HepG2 (cell line): ENCODE measurements around the gene RMRP. TPM values are rescaled to one million over a fixed set of nuclear protein-coding genes. Genes with fewer than 3 reads are reported as not detected.
A peak's percentile ranks its signal among the peaks of the same experiment; 100 is the strongest.

Source experiments
- CBX1 ChIP-seq: IDR thresholded peaks from one replicate; pipeline ENCODE4 v1.6.1; 2016; ENCODE audit warnings: antibody characterized with exemption, low read depth
- CC2D1A ChIP-seq: sonication (generic); formaldehyde crosslinking; IDR thresholded peaks from 2 replicates; pipeline ENCODE4 v1.8.1; 2023; ENCODE audit warnings: mild to moderate bottlenecking, missing genetic modification reagents
- DMAP1 ChIP-seq: IDR thresholded peaks from 2 replicates; pipeline ENCODE4 v1.6.1; 2016
- DPF2 ChIP-seq: sonication (generic); formaldehyde crosslinking; IDR thresholded peaks from 2 replicates; pipeline ENCODE4 v1.4.0; 2020; ENCODE audit warnings: mild to moderate bottlenecking, low read depth, missing genetic modification reagents, borderline replicate concordance
- FOXO4 ChIP-seq: sonication (generic); formaldehyde crosslinking; conservative IDR thresholded peaks from 2 replicates; pipeline ENCODE4 v1.8.1; 2023; ENCODE audit warnings: missing genetic modification reagents
- FOXP4 ChIP-seq: sonication (generic); formaldehyde crosslinking; IDR thresholded peaks from 2 replicates; pipeline ENCODE4 v1.4.0; 2020; ENCODE audit warnings: missing genetic modification reagents
- GATA4 ChIP-seq: sonication (generic); IDR thresholded peaks from 2 replicates; pipeline ENCODE4 v1.6.1; 2016; ENCODE audit warnings: antibody characterized with exemption, low read depth, borderline replicate concordance
- JUN ChIP-seq: sonication (generic); formaldehyde crosslinking; IDR thresholded peaks from 2 replicates; pipeline ENCODE4 v1.4.0; 2020; ENCODE audit warnings: mild to moderate bottlenecking, missing genetic modification reagents
- RAD21 ChIP-seq: fragments of 450-650 bp; formaldehyde crosslinking; IDR thresholded peaks from 2 replicates; pipeline ENCODE4 v1.5.0; 2020; ENCODE audit warnings: mild to moderate bottlenecking
- SPEN ChIP-seq: sonication (generic); formaldehyde crosslinking; IDR thresholded peaks from 2 replicates; pipeline ENCODE4 v1.5.1; 2020; ENCODE audit warnings: low read depth, mild to moderate bottlenecking, missing genetic modification reagents
- ZBTB7A ChIP-seq: sonication (generic); formaldehyde crosslinking; IDR thresholded peaks from 2 replicates; pipeline ENCODE4 v1.8.0; 2022; ENCODE audit warnings: mild to moderate bottlenecking, missing genetic modification reagents
- ZKSCAN1 ChIP-seq: fragments of 150-350 bp; IDR thresholded peaks from 2 replicates; pipeline ENCODE4 v1.6.1; 2014; ENCODE audit warnings: low read length
- ZNF225 ChIP-seq: sonication (generic); formaldehyde crosslinking; IDR thresholded peaks from 2 replicates; pipeline ENCODE4 v1.4.0; 2020; ENCODE audit warnings: mild to moderate bottlenecking, missing genetic modification reagents
- ZNF230 ChIP-seq: sonication (generic); formaldehyde crosslinking; IDR thresholded peaks from 2 replicates; pipeline ENCODE4 v1.4.0; 2020; ENCODE audit warnings: mild to moderate bottlenecking, missing genetic modification reagents
- ZNF468 ChIP-seq: sonication (generic); formaldehyde crosslinking; IDR thresholded peaks from 2 replicates; pipeline ENCODE4 v1.8.0; 2022; ENCODE audit warnings: mild to moderate bottlenecking, moderate library complexity, missing genetic modification reagents
- ZNF558 ChIP-seq: sonication (generic); formaldehyde crosslinking; IDR thresholded peaks from 2 replicates; pipeline ENCODE4 v1.9.0; 2022; ENCODE audit warnings: mild to moderate bottlenecking, missing genetic modification reagents, borderline replicate concordance
- ZNF605 ChIP-seq: sonication (generic); formaldehyde crosslinking; IDR thresholded peaks from 2 replicates; pipeline ENCODE4 v1.8.0; 2022; ENCODE audit warnings: mild to moderate bottlenecking, missing genetic modification reagents
- ZNF644 ChIP-seq: IDR thresholded peaks from 2 replicates; pipeline ENCODE4 v1.6.1; 2016; ENCODE audit warnings: low read depth
- ZNF788 ChIP-seq: sonication (generic); formaldehyde crosslinking; IDR thresholded peaks from 2 replicates; pipeline ENCODE4 v1.5.0; 2020; ENCODE audit warnings: mild to moderate bottlenecking, missing genetic modification reagents, borderline replicate concordance
- ZNF83 ChIP-seq: sonication (generic); formaldehyde crosslinking; IDR thresholded peaks from 2 replicates; pipeline ENCODE4 v1.4.0; 2020; ENCODE audit warnings: missing genetic modification reagents, mild to moderate bottlenecking, borderline replicate concordance
- polyA plus RNA-seq, 8 experiments: library from polyadenylated mRNA; depleted of rRNA in 3 of 8; stranded (reverse) in 7 of 8; unstranded in 1 of 8; fragments of >200 nt; fragmentation: Illumina TruSeq in 4 of 8; extraction: Trizol in 4 of 8; gene quantifications; 2 replicates each; pipeline versions ENCODE4 v1.2.1 to v1.2.3, GENCODE V29; 2011 to 2016; ENCODE audit warnings: low read depth in 4 of 8, missing spikeins in 1 of 8, mixed read lengths in 1 of 8; ENCODE audit not compliant: insufficient read depth in 1 of 8
- total RNA-seq, 5 experiments: library from RNA; depleted of rRNA; stranded (reverse); fragments of >200 nt; fragmentation: Illumina TruSeq; extraction: Trizol; gene quantifications; 2 replicates each; pipeline ENCODE4 v1.2.3, GENCODE V29; 2016; ENCODE audit warnings: low read depth in 1 of 5
- TF ChIP-seq, protein P1 (sequence below): sonication (generic); formaldehyde crosslinking; IDR thresholded peaks from 2 replicates; pipeline ENCODE4 v1.8.0; 2022; ENCODE audit warnings: low read depth, missing genetic modification reagents
- TF ChIP-seq, protein P2 (sequence below), 2 experiments: sonication (generic) in 1 of 2; formaldehyde crosslinking in 1 of 2; IDR thresholded peaks; 2 replicates each; pipeline versions ENCODE4 v1.4.0 to v1.6.1; 2018 to 2020; ENCODE audit warnings: missing genetic modification reagents in 2 of 2, borderline replicate concordance in 1 of 2, low read depth in 1 of 2, mild to moderate bottlenecking in 1 of 2, missing biosample characterization in 1 of 2

RMRP gene
- total and polyA plus RNA-seq, 2 of the 13 experiments (the other 11 are each of a cell fraction or from before 2014, with no cell fraction given): 51.4 to 4,025 TPM

- no peak for TF ChIP-seq ZNF558
- no peak for TF ChIP-seq CC2D1A (CRISPR knock-in tag)
- peak; percentile 18; the same call in 1 of the 2 replicates for TF ChIP-seq DMAP1 (CRISPR knock-in tag)
- TF ChIP-seq ZKSCAN1: no peak
- TF ChIP-seq, protein P1, sequence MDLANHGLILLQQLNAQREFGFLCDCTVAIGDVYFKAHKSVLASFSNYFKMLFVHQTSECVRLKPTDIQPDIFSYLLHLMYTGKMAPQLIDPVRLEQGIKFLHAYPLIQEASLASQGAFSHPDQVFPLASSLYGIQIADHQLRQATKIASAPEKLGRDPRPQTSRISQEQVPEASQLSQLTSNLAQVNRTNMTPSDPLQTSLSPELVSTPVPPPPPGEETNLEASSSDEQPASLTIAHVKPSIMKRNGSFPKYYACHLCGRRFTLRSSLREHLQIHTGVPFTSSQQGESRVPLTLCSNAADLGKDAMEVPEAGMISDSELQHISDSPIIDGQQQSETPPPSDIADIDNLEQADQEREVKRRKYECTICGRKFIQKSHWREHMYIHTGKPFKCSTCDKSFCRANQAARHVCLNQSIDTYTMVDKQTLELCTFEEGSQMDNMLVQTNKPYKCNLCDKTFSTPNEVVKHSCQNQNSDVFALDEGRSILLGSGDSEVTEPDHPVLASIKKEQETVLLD: no peak
- TF ChIP-seq ZNF83: no peak
- no peak for TF ChIP-seq JUN
- TF ChIP-seq ZNF788: no peak; the same call in 1 of the 2 replicates
- no peak for TF ChIP-seq ZBTB7A
- TF ChIP-seq GATA4: no peak
- TF ChIP-seq FOXO4 (CRISPR knock-in tag): 0 out of 2 replicates have a peak, but pooled peaks have one; percentile 0
- TF ChIP-seq ZNF230 (CRISPR knock-in tag): 0 out of 2 replicates have a peak, but pooled peaks have one; percentile 35
- peak; percentile 52 for TF ChIP-seq SPEN (CRISPR knock-in tag)
- TF ChIP-seq CBX1: peak; percentile 70
- TF ChIP-seq ZNF605 (CRISPR knock-in tag): no peak; the same call in 1 of the 2 replicates
- no peak for TF ChIP-seq ZNF644 (CRISPR knock-in tag)
- TF ChIP-seq, protein P2, sequence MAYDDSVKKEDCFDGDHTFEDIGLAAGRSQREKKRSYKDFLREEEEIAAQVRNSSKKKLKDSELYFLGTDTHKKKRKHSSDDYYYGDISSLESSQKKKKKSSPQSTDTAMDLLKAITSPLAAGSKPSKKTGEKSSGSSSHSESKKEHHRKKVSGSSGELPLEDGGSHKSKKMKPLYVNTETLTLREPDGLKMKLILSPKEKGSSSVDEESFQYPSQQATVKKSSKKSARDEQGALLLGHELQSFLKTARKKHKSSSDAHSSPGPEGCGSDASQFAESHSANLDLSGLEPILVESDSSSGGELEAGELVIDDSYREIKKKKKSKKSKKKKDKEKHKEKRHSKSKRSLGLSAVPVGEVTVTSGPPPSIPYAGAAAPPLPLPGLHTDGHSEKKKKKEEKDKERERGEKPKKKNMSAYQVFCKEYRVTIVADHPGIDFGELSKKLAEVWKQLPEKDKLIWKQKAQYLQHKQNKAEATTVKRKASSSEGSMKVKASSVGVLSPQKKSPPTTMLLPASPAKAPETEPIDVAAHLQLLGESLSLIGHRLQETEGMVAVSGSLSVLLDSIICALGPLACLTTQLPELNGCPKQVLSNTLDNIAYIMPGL (CRISPR knock-in tag; IDR thresholded peaks at IDR 0.05; ENCODE audit: borderline replicate concordance in 1 of 2, low read depth in 1 of 2): peak; percentile 74 to 93
- no peak for TF ChIP-seq DPF2 (CRISPR knock-in tag)
- TF ChIP-seq RAD21 (CRISPR knock-in tag): peak; percentile 93
- no peak for TF ChIP-seq ZNF468 (CRISPR knock-in tag)
- peak; percentile 29; the same call in 1 of the 2 replicates for TF ChIP-seq FOXP4 (CRISPR knock-in tag)
- TF ChIP-seq ZNF225 (CRISPR knock-in tag): peak; percentile 15; the same call in 1 of the 2 replicates
Observed at GRCh38 chr9:35646533-35647265, 11.1 kb downstream of the RMRP start (continued).
